Measurements from ENCODE around the gene OR10V1.

The OR10V1 gene

GRCh38 chr11:59676205-59676604, 37.4 kb downstream of the OR10V1 start:
- WGBS, 2 donors (ENCODE audit: extremely low coverage in 2 of 2, insufficient read length in 2 of 2, insufficient replicate concordance in 1 of 2): no CpG with 5 or more reads among the region's 8 CpGs
- no peak overlapping the region for H4K8ac ChIP-seq (ENCODE audit: low read depth, low read length)
- no peak overlapping the region for H2BK5ac ChIP-seq (ENCODE audit: low read length)
- no peak overlapping the region for H3K14ac ChIP-seq (ENCODE audit: low read length)
- H2AFZ ChIP-seq (ENCODE audit: low read length): no peak overlapping the region
- H3K4me1 ChIP-seq (ENCODE audit: control insufficient read depth in 2 of 2, insufficient read depth in 1 of 2, low read depth in 1 of 2, low read length in 2 of 2): peaks cover 0 to 3% of the 10 kb centered on the region in 2 donors
- no peak overlapping the region for H4K91ac ChIP-seq (ENCODE audit: low read depth, low read length, poor library complexity)
- no peak overlapping the region for H3K18ac ChIP-seq (ENCODE audit: low read length)
- no peaks in the 10 kb centered on the region for H3K79me1 ChIP-seq (ENCODE audit: low read depth, low read length)
- H3K4me3 ChIP-seq (ENCODE audit: low read length in 2 of 2): no peak overlapping the region
- H3K4me2 ChIP-seq (ENCODE audit: insufficient read depth, low read length, poor library complexity, severe bottlenecking): no peak overlapping the region
- no peak overlapping the region for H2AK5ac ChIP-seq (ENCODE audit: low read depth, low read length)
- H3K9ac ChIP-seq (ENCODE audit: low read depth, low read length, poor library complexity): no peak overlapping the region
- no peak overlapping the region for H2BK120ac ChIP-seq (ENCODE audit: low read depth, low read length)
- no peak overlapping the region for H3K4ac ChIP-seq (ENCODE audit: low read length)
- no peaks in the 10 kb centered on the region for H3K36me3 ChIP-seq (replicated peaks in 1 of 2; ENCODE audit: control insufficient read depth in 2 of 2, insufficient read depth in 2 of 2, low read length in 2 of 2)
- DNase-seq (ENCODE audit: low spot score): no peak
- no peaks in the 10 kb centered on the region for H3K9me3 ChIP-seq (replicated peaks in 1 of 2; ENCODE audit: control insufficient read depth in 2 of 2, insufficient read depth in 1 of 2, low read depth in 1 of 2, low read length in 2 of 2)
- no peak overlapping the region for H2BK12ac ChIP-seq (ENCODE audit: low read length)
- H3K27me3 ChIP-seq (ENCODE audit: control insufficient read depth in 3 of 3, insufficient read depth in 3 of 3, low read depth in 1 of 3, low read length in 3 of 3): peaks cover 0 to 19% (median 0%) of the 10 kb centered on the region in 3 experiments
- H3K27ac ChIP-seq (replicated peaks; ENCODE audit: low read length): no peak overlapping the region
- H2BK15ac ChIP-seq (ENCODE audit: low read length): no peak overlapping the region
- H3K23ac ChIP-seq (ENCODE audit: low read depth, low read length, poor library complexity): no peak overlapping the region

- Histone ChIP-seq H3K23ac (ENCODE audit: low read depth, low read length, poor library complexity) (no peak overlapping the region), H2BK12ac (ENCODE audit: low read length) (no peak overlapping the region), H2AFZ (ENCODE audit: low read length) (no peak overlapping the region), H3K18ac (ENCODE audit: low read length) (no peak overlapping the region), H3K27me3 (ENCODE audit: control insufficient read depth in 3 of 3, insufficient read depth in 3 of 3, low read depth in 1 of 3, low read length in 3 of 3) (peaks cover 0 to 19% (median 0%) of the 10 kb centered on the region in 3 experiments), H3K79me1 (ENCODE audit: low read depth, low read length) (no peaks in the 10 kb centered on the region), H3K36me3 (replicated peaks in 1 of 2; ENCODE audit: control insufficient read depth in 2 of 2, insufficient read depth in 2 of 2, low read length in 2 of 2) (no peaks in the 10 kb centered on the region), H2BK120ac (ENCODE audit: low read depth, low read length) (no peak overlapping the region), H4K8ac (ENCODE audit: low read depth, low read length) (no peak overlapping the region), H3K4me3 (ENCODE audit: low read length in 2 of 2) (no peak overlapping the region), H3K9me3 (replicated peaks in 1 of 2; ENCODE audit: control insufficient read depth in 2 of 2, insufficient read depth in 1 of 2, low read depth in 1 of 2, low read length in 2 of 2) (no peaks in the 10 kb centered on the region), H3K4me2 (ENCODE audit: insufficient read depth, low read length, poor library complexity, severe bottlenecking) (no peak overlapping the region), H2BK15ac (ENCODE audit: low read length) (no peak overlapping the region), H3K4ac (ENCODE audit: low read length) (no peak overlapping the region), H3K4me1 (ENCODE audit: control insufficient read depth in 2 of 2, insufficient read depth in 1 of 2, low read depth in 1 of 2, low read length in 2 of 2) (peaks cover 3 to 4% of the 10 kb centered on the region in 2 donors), H4K91ac (ENCODE audit: low read depth, low read length, poor library complexity) (no peak overlapping the region), H2AK5ac (ENCODE audit: low read depth, low read length) (no peak overlapping the region), H3K9ac (ENCODE audit: low read depth, low read length, poor library complexity) (no peak overlapping the region), H2BK5ac (ENCODE audit: low read length) (no peak overlapping the region), H3K27ac (replicated peaks; ENCODE audit: low read length) (no peak overlapping the region), H3K14ac (ENCODE audit: low read length) (no peak overlapping the region)
- no CpG with 5 or more reads among the region's 2 CpGs for WGBS, 2 donors (ENCODE audit: extremely low coverage in 2 of 2, insufficient read length in 2 of 2, insufficient replicate concordance in 1 of 2)
- no peak for DNase-seq (ENCODE audit: low spot score)
These were observed 39.4 kb downstream of the OR10V1 start for GRCh38 chr11:59674291-59674690.

- Histone ChIP-seq H3K27me3 (ENCODE audit: control insufficient read depth in 3 of 3, insufficient read depth in 3 of 3, low read depth in 1 of 3, low read length in 3 of 3) (peaks cover 0 to 18% (median 0%) of the 10 kb centered on the region in 3 experiments), H2AFZ (ENCODE audit: low read length) (no peak overlapping the region), H3K27ac (replicated peaks; ENCODE audit: low read length) (no peak overlapping the region), H4K8ac (ENCODE audit: low read depth, low read length) (no peak overlapping the region), H3K18ac (ENCODE audit: low read length) (no peak overlapping the region), H3K4me1 (ENCODE audit: control insufficient read depth in 2 of 2, insufficient read depth in 1 of 2, low read depth in 1 of 2, low read length in 2 of 2) (peaks cover 3 to 4% of the 10 kb centered on the region in 2 donors), H3K4me2 (ENCODE audit: insufficient read depth, low read length, poor library complexity, severe bottlenecking) (no peak overlapping the region), H3K4me3 (ENCODE audit: low read length in 2 of 2) (no peak overlapping the region), H3K4ac (ENCODE audit: low read length) (no peak overlapping the region), H2BK5ac (ENCODE audit: low read length) (no peak overlapping the region), H3K23ac (ENCODE audit: low read depth, low read length, poor library complexity) (no peak overlapping the region), H3K9me3 (replicated peaks in 1 of 2; ENCODE audit: control insufficient read depth in 2 of 2, insufficient read depth in 1 of 2, low read depth in 1 of 2, low read length in 2 of 2) (no peaks in the 10 kb centered on the region), H3K79me1 (ENCODE audit: low read depth, low read length) (no peaks in the 10 kb centered on the region), H2BK120ac (ENCODE audit: low read depth, low read length) (no peak overlapping the region), H2BK12ac (ENCODE audit: low read length) (no peak overlapping the region), H3K36me3 (replicated peaks in 1 of 2; ENCODE audit: control insufficient read depth in 2 of 2, insufficient read depth in 2 of 2, low read length in 2 of 2) (no peaks in the 10 kb centered on the region), H2AK5ac (ENCODE audit: low read depth, low read length) (no peak overlapping the region), H4K91ac (ENCODE audit: low read depth, low read length, poor library complexity) (no peak overlapping the region), H3K9ac (ENCODE audit: low read depth, low read length, poor library complexity) (no peak overlapping the region), H2BK15ac (ENCODE audit: low read length) (no peak overlapping the region), H3K14ac (ENCODE audit: low read length) (no peak overlapping the region)
- no peak for DNase-seq (ENCODE audit: low spot score)
- WGBS, 2 donors (ENCODE audit: extremely low coverage in 2 of 2, insufficient read length in 2 of 2, insufficient replicate concordance in 1 of 2): no CpG with 5 or more reads among the region's 2 CpGs
These were observed 40.4 kb downstream of the OR10V1 start for GRCh38 chr11:59673291-59673690.

- no peak overlapping the region for H4K91ac ChIP-seq (ENCODE audit: low read depth, low read length, poor library complexity)
- H2BK12ac ChIP-seq (ENCODE audit: low read length): no peak overlapping the region
- DNase-seq (ENCODE audit: low spot score): no peak
- H3K4me1 ChIP-seq (ENCODE audit: control insufficient read depth in 2 of 2, insufficient read depth in 1 of 2, low read depth in 1 of 2, low read length in 2 of 2): peaks cover 5 to 10% of the 10 kb centered on the region in 2 donors
- H3K27me3 ChIP-seq (ENCODE audit: control insufficient read depth in 3 of 3, insufficient read depth in 3 of 3, low read depth in 1 of 3, low read length in 3 of 3): peaks cover 0 to 6% (median 0%) of the 10 kb centered on the region in 3 experiments
- no peak overlapping the region for H3K4me2 ChIP-seq (ENCODE audit: insufficient read depth, low read length, poor library complexity, severe bottlenecking)
- H2AK5ac ChIP-seq (ENCODE audit: low read depth, low read length): no peak overlapping the region
- no peak overlapping the region for H3K4me3 ChIP-seq (ENCODE audit: low read length in 2 of 2)
- H2AFZ ChIP-seq (ENCODE audit: low read length): no peak overlapping the region
- no peak overlapping the region for H3K9ac ChIP-seq (ENCODE audit: low read depth, low read length, poor library complexity)
- no peak overlapping the region for H3K23ac ChIP-seq (ENCODE audit: low read depth, low read length, poor library complexity)
- H3K79me1 ChIP-seq (ENCODE audit: low read depth, low read length): peaks cover 2% of the 10 kb centered on the region
- H3K14ac ChIP-seq (ENCODE audit: low read length): no peak overlapping the region
- H3K9me3 ChIP-seq (replicated peaks in 1 of 2; ENCODE audit: control insufficient read depth in 2 of 2, insufficient read depth in 1 of 2, low read depth in 1 of 2, low read length in 2 of 2): no peaks in the 10 kb centered on the region
- H3K4ac ChIP-seq (ENCODE audit: low read length): no peak overlapping the region
- H2BK5ac ChIP-seq (ENCODE audit: low read length): no peak overlapping the region
- no peak overlapping the region for H3K18ac ChIP-seq (ENCODE audit: low read length)
- H3K27ac ChIP-seq (replicated peaks; ENCODE audit: low read length): no peak overlapping the region
- no peak overlapping the region for H4K8ac ChIP-seq (ENCODE audit: low read depth, low read length)
- H2BK120ac ChIP-seq (ENCODE audit: low read depth, low read length): no peak overlapping the region
- H2BK15ac ChIP-seq (ENCODE audit: low read length): no peak overlapping the region
- no CpG with 5 or more reads among the region's 11 CpGs for WGBS, 2 donors (ENCODE audit: extremely low coverage in 2 of 2, insufficient read length in 2 of 2, insufficient replicate concordance in 1 of 2)
- peaks cover under 1 to 10% of the 10 kb centered on the region in 2 donors for H3K36me3 ChIP-seq (replicated peaks in 1 of 2; ENCODE audit: control insufficient read depth in 2 of 2, insufficient read depth in 2 of 2, low read length in 2 of 2)
These were observed 42.2 kb downstream of the OR10V1 start for GRCh38 chr11:59671471-59671870.
